ENCODE data around the gene SNX22. TPM values are rescaled to one million over a fixed set of nuclear protein-coding genes. Genes with fewer than 3 reads are reported as not detected.

SNX22 gene
- total RNA-seq (2021) = 0.33 and 0.40 TPM in 2 replicates
- percentile 16 among the genes with signal in this experiment for Bru-seq, nascent RNA
- percentile 18 among the genes with signal in this experiment for BruChase-seq, experiment 1, labeled RNA remaining after a 2-hour chase
- percentile 21 among the genes with signal in this experiment for BruChase-seq, experiment 2, labeled RNA remaining after a 6-hour chase
- long read RNA-seq = 0 reads

GRCh38 chr15:64151727-64152506, at the start of gene SNX22:
TSS of gene SNX22 (plus strand) at chr15:64151731. CDS start at chr15:64151776, 45 bp downstream.
- intact Hi-C loops (cut with micrococcal nuclease; ENCODE audit: unreplicated experiment) = loop anchor here (5.0 to 10.0 kb wide), 4 partner anchors 55 to 575 kb away; partner anchors contain the start of gene SNX1

GRCh38 chr15:64102497-64102896, 49.0 kb upstream of the SNX22 start:
- Histone ChIP-seq H3K4me3 (no peak overlapping the region), H3K27ac (no peak overlapping the region), H3K9me3 (ENCODE audit: insufficient read depth, low read depth) (no peaks in the 10 kb centered on the region), H3K79me2 (ENCODE audit: low read depth) (peaks cover 78% of the 10 kb centered on the region), H3K4me2 (no peak overlapping the region), H3K4me1 (replicated peaks; ENCODE audit: insufficient read depth) (peaks cover 3% of the 10 kb centered on the region), H3K9me2 (ENCODE audit: insufficient read depth) (no peaks in the 10 kb centered on the region), H3K27me3 (ENCODE audit: insufficient read depth, low read depth) (no peaks in the 10 kb centered on the region), H4K20me1 (ENCODE audit: insufficient read depth) (peaks cover 22% of the 10 kb centered on the region), H3K36me3 (ENCODE audit: low read depth) (no peaks in the 10 kb centered on the region), H3F3A (ENCODE audit: insufficient read depth, low read depth) (peaks cover 6% of the 10 kb centered on the region; the same call in 1 of the 2 replicates), H2AFZ (no peak overlapping the region)
- ChIA-PET CTCF (no interaction called here), POLR2A (ENCODE audit: unreplicated experiment) (no interaction called here)
- TF ChIP-seq CTCF (conservative IDR thresholded peaks at IDR 0.05) = no peak
- no peak for TF ChIP-seq EZH2 (IDR thresholded peaks at IDR 0.05; ENCODE audit: low read depth)
- DNase-seq = no peak
- BruUV-seq (replicated peaks) = no TSS peak
- intact Hi-C loops (cut with micrococcal nuclease; ENCODE audit: unreplicated experiment) = no loop called here

More at GRCh38 chr15:64151727-64152506, at the start of gene SNX22:
- Histone ChIP-seq H3K4me2 (peak within 1 kb of the TSS; percentile 73), H3K9me3 (ENCODE audit: insufficient read depth, low read depth) (no peaks in the 10 kb centered on the region), H3K27ac (no peak within 1 kb of the TSS), H4K20me1 (ENCODE audit: insufficient read depth) (peaks cover 8% of the 10 kb centered on the region; the same call in 1 of the 2 replicates), H3K36me3 (ENCODE audit: low read depth) (no peaks in the 10 kb centered on the region), H3K4me1 (replicated peaks; ENCODE audit: insufficient read depth) (no peaks in the 10 kb centered on the region), H3K9me2 (ENCODE audit: insufficient read depth) (no peaks in the 10 kb centered on the region), H2AFZ (peak within 1 kb of the TSS; percentile 75), H3K79me2 (ENCODE audit: low read depth) (no peaks in the 10 kb centered on the region), H3F3A (ENCODE audit: insufficient read depth, low read depth) (peaks cover 34% of the 10 kb centered on the region), H3K4me3 (peak within 1 kb of the TSS; percentile 59; the same call in 1 of the 2 replicates), H3K27me3 (ENCODE audit: insufficient read depth, low read depth) (no peaks in the 10 kb centered on the region)
- peak in 1 of 2 experiments; percentile 20 for DNase-seq
- no peak for TF ChIP-seq CTCF (conservative IDR thresholded peaks at IDR 0.05)
- ChIA-PET POLR2A (ENCODE audit: unreplicated experiment) (interaction anchor here (0.6 kb wide), 1 partner anchor 547 kb away, joined by 3 read pairs; no protein-coding TSS in a partner anchor), CTCF (interaction anchor here (2.0 kb wide), 1 partner anchor 542 kb away, joined by 6 read pairs; no protein-coding TSS in a partner anchor)
- BruUV-seq (replicated peaks) = no TSS peak

GRCh38 chr15:64105113-64105704, 46.3 kb upstream of the SNX22 start:
- Histone ChIP-seq H3K27me3 (ENCODE audit: insufficient read depth, low read depth) (no peaks in the 10 kb centered on the region), H3K36me3 (ENCODE audit: low read depth) (no peaks in the 10 kb centered on the region), H4K20me1 (ENCODE audit: insufficient read depth) (peaks cover 16% of the 10 kb centered on the region), H3K4me2 (no peak overlapping the region), H3K79me2 (ENCODE audit: low read depth) (peaks cover 60% of the 10 kb centered on the region), H3K9me3 (ENCODE audit: insufficient read depth, low read depth) (no peaks in the 10 kb centered on the region), H3F3A (ENCODE audit: insufficient read depth, low read depth) (peaks cover 6% of the 10 kb centered on the region; the same call in 1 of the 2 replicates), H3K9me2 (ENCODE audit: insufficient read depth) (no peaks in the 10 kb centered on the region), H3K4me1 (replicated peaks; ENCODE audit: insufficient read depth) (no peaks in the 10 kb centered on the region), H2AFZ (no peak overlapping the region), H3K4me3 (no peak overlapping the region), H3K27ac (no peak overlapping the region)
- POLR2A ChIA-PET (ENCODE audit: unreplicated experiment) = interaction anchor here (0.7 kb wide), 1 partner anchor 54 kb away, joined by 3 read pairs; no protein-coding TSS in a partner anchor
- BruUV-seq (replicated peaks) = no TSS peak
- intact Hi-C loops (cut with micrococcal nuclease; ENCODE audit: unreplicated experiment) = no loop called here
- no peak for TF ChIP-seq EZH2 (IDR thresholded peaks at IDR 0.05; ENCODE audit: low read depth)
- no peak for TF ChIP-seq CTCF (conservative IDR thresholded peaks at IDR 0.05)
- CTCF ChIA-PET = no interaction called here
- DNase-seq = no peak
